OCI-LY7 (cell line): ENCODE measurements around the gene ATG4C. TPM values are rescaled to one million over a fixed set of nuclear protein-coding genes. Genes with fewer than 3 reads are reported as not detected.
"Not testable (repeated sequence)": the region's sequence is repeated elsewhere in the genome, so short reads cannot be mapped to it uniquely, and the experiment has no call there.

Experiments
- BruUV-seq: library from RNA; stranded (reverse); fragments of 400-500 nt; replicated peaks from 2 replicates; lab custom pipeline; 2021; lab: Mats Ljungman, UMichigan
- CTCF ChIA-PET: fragments of 300-600 bp; sonication (Branson Sonifier 250); formaldehyde crosslinking; loops from one replicate; lab custom pipeline; 2022; ENCODE audit warnings: antibody characterized with exemption; ENCODE audit not compliant: unreplicated experiment; lab: Charles Lee
- POLR2A ChIA-PET: fragments of 300-600 bp; sonication (Branson Sonifier 250); formaldehyde crosslinking; loops from one replicate; lab custom pipeline; 2022; ENCODE audit warnings: antibody characterized with exemption; lab: Charles Lee
- DNase-seq: peaks from one replicate; pipeline ENCODE4 v3.0.0-alpha.2; 2015; ENCODE audit warnings: low spot score
- H2AFZ ChIP-seq: fragments of 200-600 bp; sonication (generic), shearing (Covaris generic); 2 replicates; pipeline ENCODE4 v1.6.1; 2014; ENCODE audit warnings: mild to moderate bottlenecking, antibody characterized with exemption, low read length, moderate library complexity
- H3K27ac ChIP-seq: fragments of 200-600 bp; sonication (generic); 2 replicates; pipeline ENCODE4 v1.5.1; 2014; ENCODE audit warnings: mixed run types, low read depth, mild to moderate bottlenecking, moderate library complexity, low read length, inconsistent platforms; ENCODE audit not compliant: poor library complexity, severe bottlenecking
- H3K36me3 ChIP-seq: fragments of 200-600 bp; sonication (generic); 2 replicates; pipeline ENCODE4 v1.6.1; 2014; ENCODE audit warnings: mild to moderate bottlenecking, antibody characterized with exemption, low read length, moderate library complexity, mixed read lengths; ENCODE audit not compliant: insufficient read depth
- H3K4me1 ChIP-seq: fragments of 200-600 bp; sonication (generic); 2 replicates; pipeline ENCODE4 v1.5.1; 2014; ENCODE audit warnings: mild to moderate bottlenecking, low read length; ENCODE audit not compliant: insufficient read depth, poor library complexity, severe bottlenecking
- H3K4me2 ChIP-seq: fragments of 200-600 bp; sonication (generic); 2 replicates; pipeline ENCODE4 v1.6.1; 2014; ENCODE audit warnings: mild to moderate bottlenecking, low read length
- H3K4me3 ChIP-seq: fragments of 200-600 bp; sonication (generic); 2 replicates; pipeline ENCODE4 v1.5.1; 2014; ENCODE audit warnings: mild to moderate bottlenecking, low read depth, low read length; ENCODE audit not compliant: poor library complexity, severe bottlenecking
- H3K79me2 ChIP-seq: fragments of 200-600 bp; sonication (generic); 2 replicates; pipeline ENCODE4 v1.6.1; 2016; ENCODE audit warnings: low read depth, mild to moderate bottlenecking, low read length, moderate library complexity, mixed read lengths; ENCODE audit not compliant: insufficient read depth
- H3K9me2 ChIP-seq: fragments of 200-600 bp; sonication (generic); 2 replicates; pipeline ENCODE4 v1.6.1; 2016; ENCODE audit warnings: mild to moderate bottlenecking, low read length, mixed read lengths; ENCODE audit not compliant: insufficient read depth
- H3K9me3 ChIP-seq: fragments of 200-600 bp; sonication (generic); 2 replicates; pipeline ENCODE4 v1.6.1; 2014; ENCODE audit warnings: mild to moderate bottlenecking, mixed run types, low read length, mixed read lengths
- H4K20me1 ChIP-seq: fragments of 200-600 bp; sonication (generic); 2 replicates; pipeline ENCODE4 v1.6.1; 2014; ENCODE audit warnings: mild to moderate bottlenecking, antibody characterized with exemption, low read length, moderate library complexity, mixed read lengths; ENCODE audit not compliant: insufficient read depth
- intact Hi-C: fragments of 100-400 bp; cut with micrococcal nuclease; formaldehyde crosslinking; loops from one replicate; pipeline ENCODE4 v1.10.0; 2022; ENCODE audit not compliant: unreplicated experiment
- total RNA-seq, 2 experiments: library from RNA; depleted of rRNA in 1 of 2; stranded (reverse); fragments of >200 nt in 1 of 2; shearing (Covaris generic) in 1 of 2; gene quantifications; 2 replicates each; pipeline ENCODE4 v1.2.3, GENCODE V29; 2014 to 2022

ATG4C gene
- total RNA-seq, 2 experiments from 2014 or later = 7.3 to 15.2 TPM

DNA sequence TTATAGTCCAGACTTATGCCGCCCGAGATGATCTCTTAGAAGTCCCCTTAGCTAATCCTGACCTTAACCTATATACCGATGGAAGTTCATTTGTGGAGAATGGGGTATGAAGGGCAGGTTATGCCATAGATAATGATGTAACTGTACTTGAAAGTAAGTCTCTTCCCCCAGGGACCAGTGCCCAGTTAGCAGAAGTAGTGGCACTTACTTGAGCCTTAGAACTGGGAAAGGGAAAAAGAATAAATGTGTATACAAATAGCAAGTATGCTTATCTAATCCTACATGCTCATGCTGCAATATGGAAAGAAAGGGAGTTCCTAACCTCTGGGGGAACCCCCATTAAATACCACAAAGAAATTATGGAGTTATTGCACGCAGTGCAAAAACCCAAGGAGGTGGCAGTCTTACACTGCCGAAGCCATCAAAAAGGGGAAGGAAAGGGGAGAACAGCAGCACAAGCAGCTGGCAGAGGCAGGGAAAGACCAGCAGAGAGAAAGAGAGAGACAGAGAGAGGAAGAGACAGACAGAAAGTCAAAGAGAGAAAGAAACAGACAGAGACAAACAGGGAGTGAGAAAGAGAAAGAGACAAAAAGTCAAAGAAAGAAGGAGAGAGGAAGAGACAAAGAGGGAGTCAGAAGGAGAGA lies 24.6 kb upstream of the ATG4C start:
- H3K36me3 ChIP-seq, H3K9me3 ChIP-seq, BruUV-seq, POLR2A ChIA-PET, H4K20me1 ChIP-seq, DNase-seq, intact Hi-C loops, H3K4me2 ChIP-seq, H3K9me2 ChIP-seq, H3K27ac ChIP-seq, H2AFZ ChIP-seq, CTCF ChIA-PET, H3K4me3 ChIP-seq, H3K79me2 ChIP-seq, H3K4me1 ChIP-seq: not testable (repeated sequence)

DNA sequence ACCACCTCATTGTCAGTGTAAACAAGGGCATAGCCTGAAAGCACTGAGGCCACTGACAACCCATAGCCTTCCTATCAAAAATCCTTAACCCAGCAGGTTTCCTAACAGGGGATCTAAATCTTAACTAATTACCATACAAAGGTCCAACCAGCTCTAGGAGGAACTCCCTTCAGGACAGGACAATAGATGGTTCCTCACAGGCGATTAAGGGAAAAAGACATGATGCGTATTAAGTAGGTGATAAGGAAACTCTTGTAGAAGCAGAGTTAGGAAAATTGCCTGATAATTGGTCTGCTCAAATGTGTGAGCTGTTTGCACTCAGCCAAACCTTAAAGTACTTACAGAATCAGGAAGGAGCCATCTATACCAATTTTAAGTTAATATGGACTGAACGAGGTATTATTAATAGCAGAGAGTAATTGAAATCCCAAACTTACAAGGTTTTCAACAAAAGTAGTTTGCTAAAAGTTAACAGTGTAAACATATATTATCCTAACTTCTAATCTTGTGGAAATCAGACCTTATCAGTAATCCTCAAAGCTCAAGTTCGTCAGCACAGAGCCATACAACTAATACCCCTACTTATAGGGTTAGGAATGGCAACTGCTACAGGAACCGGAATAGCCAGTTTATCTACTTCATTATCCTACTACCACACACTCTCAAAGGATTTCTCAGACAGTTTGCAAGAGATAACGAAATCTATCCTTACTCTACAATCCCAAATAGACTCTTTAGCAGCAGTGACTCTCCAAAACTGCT lies 23.7 kb upstream of the ATG4C start:
- H3K4me1 ChIP-seq, H3K4me2 ChIP-seq, H3K36me3 ChIP-seq, H3K9me2 ChIP-seq, H3K79me2 ChIP-seq, H4K20me1 ChIP-seq, intact Hi-C loops, CTCF ChIA-PET, H3K4me3 ChIP-seq, BruUV-seq, H2AFZ ChIP-seq, H3K27ac ChIP-seq, DNase-seq, H3K9me3 ChIP-seq: not testable (repeated sequence)
- POLR2A ChIA-PET = interaction anchor here (1.2 kb wide), 1 partner anchor 9 kb away, joined by 3 read pairs; no protein-coding TSS in a partner anchor

DNA sequence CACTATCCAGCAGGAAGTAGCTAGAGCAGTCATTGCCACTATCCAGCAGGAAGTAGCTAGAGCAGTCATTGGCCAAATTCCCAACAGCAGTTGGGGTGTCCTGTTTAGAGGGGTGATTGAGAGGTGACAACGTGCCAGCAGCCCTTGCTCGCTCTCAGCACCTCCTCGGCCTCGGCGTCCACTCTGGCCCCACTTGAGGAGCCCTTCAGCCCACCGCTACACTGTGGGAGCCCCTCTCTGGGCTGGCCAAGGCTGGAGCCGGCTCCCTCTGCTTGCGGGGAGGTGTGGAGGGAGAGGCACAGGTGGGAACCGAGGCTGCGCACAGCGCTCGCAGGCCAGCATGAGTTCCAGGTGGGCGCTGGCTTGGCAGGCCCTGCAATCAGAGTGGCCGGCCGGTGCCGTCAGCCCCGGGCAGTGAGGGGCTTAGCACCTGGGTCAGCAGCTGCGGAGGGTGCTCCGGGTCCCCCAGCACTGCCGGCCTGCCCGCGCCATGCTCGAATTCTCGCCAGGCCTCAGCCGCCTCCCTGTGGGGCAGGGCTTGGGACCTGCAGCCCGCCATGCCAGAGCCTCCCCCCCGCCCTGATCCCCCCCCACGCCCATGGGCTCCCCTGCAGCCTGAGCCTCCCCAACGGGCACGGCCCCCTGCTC lies 22.6 kb upstream of the ATG4C start:
- intact Hi-C loops, BruUV-seq, H3K9me2 ChIP-seq, H3K9me3 ChIP-seq, H3K79me2 ChIP-seq, DNase-seq, H2AFZ ChIP-seq, H3K27ac ChIP-seq, CTCF ChIA-PET, H3K4me3 ChIP-seq, H4K20me1 ChIP-seq, H3K4me1 ChIP-seq, H3K36me3 ChIP-seq, H3K4me2 ChIP-seq: not testable (repeated sequence)
- POLR2A ChIA-PET = interaction anchor here (0.7 to 1.2 kb wide), 2 partner anchors 8 to 230 kb away, joined by 3 read pairs; no protein-coding TSS in a partner anchor

DNA sequence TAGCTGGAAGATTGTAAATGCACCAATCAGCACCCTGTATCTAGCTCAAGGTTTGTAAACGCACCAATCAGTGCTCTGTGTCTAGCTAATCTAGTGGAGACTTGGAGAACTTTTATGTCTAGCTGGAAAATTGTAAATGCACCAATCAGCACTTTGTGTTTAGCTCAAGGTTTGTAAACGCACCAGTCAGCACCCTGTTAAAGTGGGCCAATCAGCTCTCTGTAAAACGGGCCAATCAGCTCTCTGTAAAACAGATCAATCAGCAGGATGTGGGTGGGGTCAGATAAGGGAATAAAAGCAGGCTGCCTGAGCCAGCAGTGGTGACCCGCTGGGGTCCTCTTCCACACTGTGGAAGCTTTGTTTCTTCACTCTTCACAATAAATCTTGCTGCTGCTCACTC lies 21.9 kb upstream of the ATG4C start:
- CTCF ChIA-PET, H2AFZ ChIP-seq, H3K9me2 ChIP-seq, H3K4me1 ChIP-seq, H3K4me3 ChIP-seq, BruUV-seq, H4K20me1 ChIP-seq, H3K79me2 ChIP-seq, intact Hi-C loops, H3K4me2 ChIP-seq, H3K27ac ChIP-seq, H3K9me3 ChIP-seq, H3K36me3 ChIP-seq, DNase-seq, POLR2A ChIA-PET: not testable (repeated sequence)
